IPS-18a (cell line): Measurements from ENCODE around the gene ZNF202.

Experiments
- H3K27ac ChIP-seq: one replicate; pipeline ENCODE4 v1.5.1; 2013; ENCODE audit warnings: low read length
- H3K27me3 ChIP-seq: one replicate; pipeline ENCODE4 v1.6.1; 2013; ENCODE audit warnings: mild to moderate bottlenecking, low read length; ENCODE audit not compliant: control insufficient read depth, insufficient read depth
- H3K36me3 ChIP-seq: one replicate; pipeline ENCODE4 v1.6.1; 2013; ENCODE audit warnings: low read depth, low read length; ENCODE audit not compliant: control insufficient read depth
- H3K4me1 ChIP-seq: one replicate; pipeline ENCODE4 v1.6.1; 2013; ENCODE audit warnings: low read depth, low read length; ENCODE audit not compliant: control insufficient read depth
- H3K4me3 ChIP-seq: one replicate; pipeline ENCODE4 v1.5.1; 2013; ENCODE audit warnings: low read length
- H3K9ac ChIP-seq: one replicate; pipeline ENCODE4 v1.6.1; 2013; ENCODE audit warnings: mild to moderate bottlenecking, low read length, moderate library complexity
- H3K9me3 ChIP-seq: one replicate; pipeline ENCODE4 v1.6.1; 2013; ENCODE audit warnings: low read depth, low read length; ENCODE audit not compliant: control insufficient read depth

Gene ZNF202

GRCh38 chr11:123678246-123678645 is 63.2 kb downstream of the ZNF202 start:
- Histone ChIP-seq H3K9ac (no peak overlapping the region), H3K27me3 (no peaks in the 10 kb centered on the region), H3K4me1 (no peaks in the 10 kb centered on the region), H3K27ac (no peak overlapping the region), H3K36me3 (no peaks in the 10 kb centered on the region), H3K4me3 (no peak overlapping the region), H3K9me3 (no peaks in the 10 kb centered on the region)

- Histone ChIP-seq H3K36me3 (no peaks in the 10 kb centered on the region), H3K27me3 (no peaks in the 10 kb centered on the region), H3K9me3 (no peaks in the 10 kb centered on the region), H3K9ac (no peak overlapping the region), H3K4me1 (no peaks in the 10 kb centered on the region), H3K27ac (no peak overlapping the region), H3K4me3 (no peak overlapping the region)
Observed at GRCh38 chr11:123677510-123677909, 64.0 kb downstream of the ZNF202 start.

- Histone ChIP-seq H3K9ac (no peak overlapping the region), H3K36me3 (no peaks in the 10 kb centered on the region), H3K9me3 (no peaks in the 10 kb centered on the region), H3K27me3 (no peaks in the 10 kb centered on the region), H3K27ac (no peak overlapping the region), H3K4me1 (peaks cover 4% of the 10 kb centered on the region), H3K4me3 (no peak overlapping the region)
Observed at GRCh38 chr11:123674297-123674696, 67.2 kb downstream of the ZNF202 start.
